Testis (tissue), 3 donors: ENCODE data around the gene KIF16B. TPM values are rescaled to one million over a fixed set of nuclear protein-coding genes. Genes with fewer than 3 reads are reported as not detected.

ENCODE experiments used
- DNase-seq: peaks from one replicate; pipeline ENCODE4 v3.0.0-alpha.2; 2019
- H3K27ac ChIP-seq, 2 donors: fragments of 200-600 bp; sonication (generic); one replicate each; pipeline ENCODE4 v1.5.1; 2019
- H3K27me3 ChIP-seq: fragments of 200-600 bp; sonication (generic); one replicate; pipeline ENCODE4 v1.5.1; 2019
- H3K36me3 ChIP-seq: fragments of 200-600 bp; sonication (generic); one replicate; pipeline ENCODE4 v1.5.1; 2017; ENCODE audit warnings: low read depth; ENCODE audit errors: missing control alignments
- H3K4me1 ChIP-seq: fragments of 200-600 bp; sonication (generic); one replicate; pipeline ENCODE4 v1.5.1; 2019
- H3K4me3 ChIP-seq, 2 donors: fragments of 200-600 bp; sonication (generic); one replicate each; pipeline ENCODE4 v1.5.1; 2017 to 2019
- H3K9me3 ChIP-seq: fragments of 200-600 bp; sonication (generic); one replicate; pipeline ENCODE4 v1.5.1; 2017
- POLR2A ChIP-seq: fragments of 450-650 bp; IDR thresholded peaks from one replicate; pipeline ENCODE4 v1.6.1; 2017; ENCODE audit warnings: antibody characterized with exemption, mild to moderate bottlenecking, moderate library complexity
- WGBS, 2 donors: methylation state at CpG; one replicate each; pipeline ENCODE4 v1.1.5; 2018; 5-methylcytosine and 5-hydroxymethylcytosine counted together
- intact Hi-C: fragments of 100-400 bp; cut with DNase I; formaldehyde crosslinking; loops from one replicate; pipeline ENCODE4 v1.15.1; 2023; ENCODE audit warnings: low total_unique reads
- polyA plus RNA-seq: library from polyadenylated mRNA; stranded (reverse); fragments of 350-450 nt; fragmentation: Illumina TruSeq; extraction: RNeasy Lipid Tissue Mini Kit (QIAGEN cat#74804); gene quantifications from one replicate; pipeline ENCODE4 v1.2.3, GENCODE V29; 2014; ENCODE audit warnings: low read depth, low replicate concordance; ENCODE audit not compliant: insufficient read depth
- total RNA-seq, 2 donors: library from RNA; depleted of rRNA; stranded (reverse); fragments of >200 nt; gene quantifications; one replicate each; pipeline ENCODE4 v1.2.3, GENCODE V29; 2016
- TF ChIP-seq, protein P1 (sequence below), 3 experiments: fragments of 450-650 bp in 2 of 3; fragments of 200-600 bp in 1 of 3; sonication (generic) in 1 of 3; IDR thresholded peaks; one replicate each; pipeline ENCODE4 v1.5.1; 2016 to 2019; ENCODE audit warnings: antibody characterized with exemption in 3 of 3, mild to moderate bottlenecking in 2 of 3, moderate library complexity in 1 of 3

Gene KIF16B
- total and polyA plus RNA-seq, 3 donors from 2014 or later: 10.2 to 25.5 (median 22.3) TPM

DNA sequence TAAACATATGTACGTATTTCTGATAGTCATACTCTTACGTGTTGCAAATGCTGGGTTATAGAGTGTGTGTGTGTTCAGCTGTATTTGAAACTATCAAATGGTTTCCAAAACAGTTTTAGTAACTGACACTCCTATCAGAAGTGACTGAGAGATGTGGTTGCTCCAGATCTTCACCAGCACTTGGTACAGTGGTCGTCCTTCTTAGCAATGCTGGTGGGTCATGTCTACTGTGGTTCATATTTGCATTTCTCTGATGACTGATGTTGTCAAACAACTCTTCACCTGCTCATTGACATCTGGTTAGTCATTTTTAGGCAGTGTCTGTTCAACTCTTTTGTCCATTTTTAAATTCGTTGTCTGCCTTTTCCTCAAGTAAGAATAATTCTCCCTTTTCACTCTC is 259.3 kb downstream of the KIF16B start:
- Histone ChIP-seq H3K4me1 (no peaks in the 10 kb centered on the region), H3K36me3 (no peaks in the 10 kb centered on the region), H3K9me3 (no peaks in the 10 kb centered on the region), H3K4me3 (no peak overlapping the region), H3K27ac (no peak overlapping the region), H3K27me3 (no peaks in the 10 kb centered on the region)
- DNase-seq: no peak
- intact Hi-C loops: no loop called here
- TF ChIP-seq, protein P1, sequence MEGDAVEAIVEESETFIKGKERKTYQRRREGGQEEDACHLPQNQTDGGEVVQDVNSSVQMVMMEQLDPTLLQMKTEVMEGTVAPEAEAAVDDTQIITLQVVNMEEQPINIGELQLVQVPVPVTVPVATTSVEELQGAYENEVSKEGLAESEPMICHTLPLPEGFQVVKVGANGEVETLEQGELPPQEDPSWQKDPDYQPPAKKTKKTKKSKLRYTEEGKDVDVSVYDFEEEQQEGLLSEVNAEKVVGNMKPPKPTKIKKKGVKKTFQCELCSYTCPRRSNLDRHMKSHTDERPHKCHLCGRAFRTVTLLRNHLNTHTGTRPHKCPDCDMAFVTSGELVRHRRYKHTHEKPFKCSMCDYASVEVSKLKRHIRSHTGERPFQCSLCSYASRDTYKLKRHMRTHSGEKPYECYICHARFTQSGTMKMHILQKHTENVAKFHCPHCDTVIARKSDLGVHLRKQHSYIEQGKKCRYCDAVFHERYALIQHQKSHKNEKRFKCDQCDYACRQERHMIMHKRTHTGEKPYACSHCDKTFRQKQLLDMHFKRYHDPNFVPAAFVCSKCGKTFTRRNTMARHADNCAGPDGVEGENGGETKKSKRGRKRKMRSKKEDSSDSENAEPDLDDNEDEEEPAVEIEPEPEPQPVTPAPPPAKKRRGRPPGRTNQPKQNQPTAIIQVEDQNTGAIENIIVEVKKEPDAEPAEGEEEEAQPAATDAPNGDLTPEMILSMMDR (IDR thresholded peaks at IDR 0.05): no peak
- no peak for TF ChIP-seq POLR2A
- WGBS, 2 donors: 85 to 93% methylated on average over 4 of the region's 4 CpGs

GRCh38 chr20:16312998-16313397 is 260.2 kb downstream of the KIF16B start:
- no peak for DNase-seq
- intact Hi-C loops: no loop called here
- H3K9me3 ChIP-seq: no peaks in the 10 kb centered on the region
- no peaks in the 10 kb centered on the region for H3K36me3 ChIP-seq
- H3K27ac ChIP-seq: no peak overlapping the region
- no peak for TF ChIP-seq POLR2A
- TF ChIP-seq, protein P1 (IDR thresholded peaks at IDR 0.05): no peak
- no peak overlapping the region for H3K4me3 ChIP-seq
- no peaks in the 10 kb centered on the region for H3K27me3 ChIP-seq
- no peaks in the 10 kb centered on the region for H3K4me1 ChIP-seq

DNA sequence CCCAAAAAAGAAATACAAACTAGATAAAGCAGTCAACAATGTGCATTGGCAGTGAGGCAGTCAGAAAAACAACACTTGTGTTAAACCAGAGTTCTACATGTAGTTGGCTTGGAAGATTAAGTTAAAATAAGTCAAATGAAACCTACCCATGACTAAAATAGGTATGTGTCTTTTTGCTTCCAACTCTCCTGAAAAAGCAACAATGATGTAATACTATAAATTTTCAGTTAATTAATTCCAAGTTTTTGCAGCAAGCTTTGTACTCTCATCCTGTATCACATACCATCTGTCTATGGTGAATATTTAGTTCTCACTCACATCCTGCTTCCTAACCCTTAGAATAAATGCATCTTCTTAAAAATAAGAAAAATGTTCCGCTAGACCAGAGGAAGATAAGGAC is 261.5 kb downstream of the KIF16B start:
- TF ChIP-seq, protein P1 (IDR thresholded peaks at IDR 0.05): no peak
- no peak for TF ChIP-seq POLR2A
- Histone ChIP-seq H3K4me3 (no peak overlapping the region), H3K4me1 (no peaks in the 10 kb centered on the region), H3K36me3 (no peaks in the 10 kb centered on the region), H3K27ac (no peak overlapping the region), H3K27me3 (no peaks in the 10 kb centered on the region), H3K9me3 (no peaks in the 10 kb centered on the region)
- 92 to 94% methylated on average over 1 of the region's 1 CpG for WGBS, 2 donors
- intact Hi-C loops: no loop called here
- DNase-seq: no peak

- H3K36me3 ChIP-seq: no peaks in the 10 kb centered on the region
- H3K9me3 ChIP-seq: no peaks in the 10 kb centered on the region
- WGBS, 2 donors: 94 to 98% methylated on average over 2 of the region's 2 CpGs
- DNase-seq: no peak
- no peak overlapping the region for H3K27ac ChIP-seq
- H3K27me3 ChIP-seq: no peaks in the 10 kb centered on the region
- TF ChIP-seq POLR2A: no peak
- TF ChIP-seq, protein P1 (IDR thresholded peaks at IDR 0.05): no peak
- intact Hi-C loops: no loop called here
- no peaks in the 10 kb centered on the region for H3K4me1 ChIP-seq
- no peak overlapping the region for H3K4me3 ChIP-seq
Measured at GRCh38 chr20:16308754-16309153, 264.5 kb downstream of the KIF16B start.

DNA sequence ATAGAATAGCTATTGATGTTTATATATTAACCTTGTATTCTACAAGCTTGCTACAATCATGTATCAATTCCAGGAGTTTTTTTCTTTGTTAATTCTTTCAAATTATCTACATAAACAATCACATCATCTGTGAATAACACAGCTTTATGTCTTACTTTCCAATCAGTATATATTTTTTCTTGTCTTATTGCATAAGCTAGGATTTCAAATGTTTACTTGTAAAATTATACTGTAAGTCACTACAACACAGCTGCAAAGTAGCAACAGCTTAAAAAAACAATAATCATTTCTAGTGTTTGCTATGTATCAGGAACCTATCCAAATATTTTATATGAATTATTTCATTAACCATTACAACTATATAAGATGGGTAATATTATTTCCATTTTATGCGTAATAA is 270.4 kb downstream of the KIF16B start:
- TF ChIP-seq, protein P1 (IDR thresholded peaks at IDR 0.05): no peak
- TF ChIP-seq POLR2A: no peak
- H3K36me3 ChIP-seq: no peaks in the 10 kb centered on the region
- DNase-seq: no peak
- intact Hi-C loops: no loop called here
- H3K4me3 ChIP-seq: no peak overlapping the region
- no peak overlapping the region for H3K27ac ChIP-seq
- no peaks in the 10 kb centered on the region for H3K4me1 ChIP-seq
- no peaks in the 10 kb centered on the region for H3K27me3 ChIP-seq
- 48 to 94% methylated on average over 1 of the region's 1 CpG for WGBS, 2 donors
- H3K9me3 ChIP-seq: no peaks in the 10 kb centered on the region
